K562 (cell line): ENCODE measurements around the gene EEF1A1. TPM values are rescaled to one million over a fixed set of nuclear protein-coding genes. Genes with fewer than 3 reads are reported as not detected.

ENCODE experiments used
- BRCA1 ChIP-seq, 2 experiments: fragments of 450-650 bp in 1 of 2; sonication (generic) in 1 of 2; formaldehyde crosslinking in 1 of 2; IDR thresholded peaks; 2 replicates each; pipeline versions ENCODE4 v1.5.0 to v1.6.1; 2017 to 2020; ENCODE audit warnings: mild to moderate bottlenecking in 1 of 2, missing genetic modification reagents in 1 of 2
- C11orf30 ChIP-seq: fragments of 450-650 bp; IDR thresholded peaks from 2 replicates; pipeline ENCODE4 v1.6.1; 2016; ENCODE audit warnings: low read depth, mild to moderate bottlenecking
- CHD2 ChIP-seq: IDR thresholded peaks from 2 replicates; pipeline ENCODE4 v1.6.1; 2011; ENCODE audit warnings: low read depth, low read length
- ETV6 ChIP-seq, 3 experiments: fragments of 150-350 bp in 1 of 3; sonication (generic) in 1 of 3; formaldehyde crosslinking in 1 of 3; IDR thresholded peaks; 2 replicates each; pipeline versions ENCODE4 v1.6.1 to v1.8.0; 2014 to 2022; ENCODE audit warnings: borderline replicate concordance in 2 of 3, low read depth in 2 of 3, antibody characterized with exemption in 1 of 3, low read length in 1 of 3, mild to moderate bottlenecking in 1 of 3, missing genetic modification reagents in 1 of 3
- MAZ ChIP-seq, 2 experiments: fragments of 450-650 bp in 1 of 2; sonication (generic) in 1 of 2; formaldehyde crosslinking; IDR thresholded peaks in 1 of 2; conservative IDR thresholded peaks in 1 of 2; 2 replicates each; pipeline versions ENCODE4 v1.4.0 to v1.5.0; 2020; ENCODE audit warnings: mild to moderate bottlenecking in 1 of 2, missing genetic modification reagents in 1 of 2
- PCBP2 ChIP-seq: fragments of 200-400 bp; formaldehyde crosslinking; IDR thresholded peaks from 2 replicates; pipeline ENCODE4 v1.6.1; 2018; ENCODE audit warnings: low read length, low read depth, mild to moderate bottlenecking, moderate library complexity; ENCODE audit not compliant: poor library complexity, severe bottlenecking
- POLR3A ChIP-seq: IDR thresholded peaks from 2 replicates; pipeline ENCODE4 v1.6.1; 2011; ENCODE audit warnings: borderline replicate concordance, mild to moderate bottlenecking, moderate library complexity; ENCODE audit not compliant: insufficient read length, insufficient read depth; ENCODE audit errors: extremely low read depth
- RUNX1 ChIP-seq: sonication (generic); IDR thresholded peaks from 2 replicates; pipeline ENCODE4 v1.6.1; 2016; ENCODE audit warnings: antibody characterized with exemption, low read depth
- SMARCC2 ChIP-seq: fragments of 450-650 bp; IDR thresholded peaks from 2 replicates; pipeline ENCODE4 v1.6.1; 2017; ENCODE audit warnings: antibody characterized with exemption, moderate library complexity, mild to moderate bottlenecking, low read depth
- TAF7 ChIP-seq: fragments of 450-650 bp; IDR thresholded peaks from 2 replicates; pipeline ENCODE4 v1.6.1; 2016; ENCODE audit warnings: missing genetic modification characterization, missing compliant biosample characterization
- U2AF2 ChIP-seq: fragments of 200-400 bp; formaldehyde crosslinking; optimal IDR thresholded peaks from 2 replicates; pipeline ENCODE3; 2017; ENCODE audit warnings: low read depth, mild to moderate bottlenecking, low read length
- ZNF134 ChIP-seq: fragments of 250-450 bp; sonication (Bioruptor Pico); conservative IDR thresholded peaks from 2 replicates; pipeline ENCODE4 v1.4.0; 2020
- ZNF197 ChIP-seq: fragments of 200-800 bp; sonication (Bioruptor generic); IDR thresholded peaks from 2 replicates; pipeline ENCODE4 v1.6.1; 2016; ENCODE audit warnings: low read depth, missing genetic modification characterization, missing compliant biosample characterization
- ZNF311 ChIP-seq: fragments of 250-450 bp; sonication (Bioruptor Pico); IDR thresholded peaks from 2 replicates; pipeline ENCODE4 v1.4.0; 2020; ENCODE audit warnings: mild to moderate bottlenecking, moderate library complexity
- ZNF347 ChIP-seq: fragments of 450-650 bp; formaldehyde crosslinking; IDR thresholded peaks from 2 replicates; pipeline ENCODE4 v1.4.0; 2020; ENCODE audit warnings: low read depth, mild to moderate bottlenecking, moderate library complexity
- polyA plus RNA-seq, 8 experiments: library from polyadenylated mRNA; depleted of rRNA in 4 of 8; stranded (reverse) in 5 of 8; unstranded in 3 of 8; fragments of >200 nt; fragmentation: Nextera tagmentation in 2 of 8; fragmentation: Illumina TruSeq in 1 of 8; extraction: Ambion mirVana in 2 of 8; extraction: Trizol in 1 of 8; gene quantifications; 2 replicates each; pipeline versions ENCODE4 v1.2.1 to v1.2.3, GENCODE V29; 2011 to 2014; ENCODE audit warnings: inconsistent platforms in 1 of 8, missing spikeins in 1 of 8
- total RNA-seq, 7 experiments: library from RNA; depleted of rRNA in 6 of 7; stranded (reverse); fragments of >200 nt in 6 of 7; fragmentation: Illumina TruSeq in 2 of 7; extraction: Trizol in 2 of 7; gene quantifications; 2 replicates each; pipeline versions ENCODE4 v1.2.1 to v1.2.3, GENCODE V29; 2011 to 2021; ENCODE audit warnings: low replicate concordance in 1 of 7
- TF ChIP-seq, protein P1 (sequence below): fragments of 450-650 bp; IDR thresholded peaks from 2 replicates; pipeline ENCODE4 v1.6.1; 2016
- TF ChIP-seq, protein P2 (sequence below): fragments of 450-650 bp; formaldehyde crosslinking; conservative IDR thresholded peaks from 2 replicates; pipeline ENCODE4 v1.4.0; 2022; ENCODE audit warnings: mild to moderate bottlenecking, missing genetic modification characterization
- TF ChIP-seq, protein P3 (sequence below): fragments of 250-450 bp; sonication (Bioruptor Pico); IDR thresholded peaks from 2 replicates; pipeline ENCODE4 v1.6.1; 2021; ENCODE audit warnings: mild to moderate bottlenecking
- TF ChIP-seq, protein P4 (sequence below): fragments of 450-650 bp; IDR thresholded peaks from 2 replicates; pipeline ENCODE4 v1.6.1; 2018; ENCODE audit warnings: mild to moderate bottlenecking, low read depth; ENCODE audit not compliant: partially characterized antibody
- TF ChIP-seq, protein P5 (sequence below): fragments of 450-650 bp; IDR thresholded peaks from 2 replicates; pipeline ENCODE4 v1.6.1; 2017; ENCODE audit warnings: antibody characterized with exemption

Gene EEF1A1
- total and polyA plus RNA-seq, 9 of the 15 experiments (the other 6 are each of a cell fraction or from before 2014, with no cell fraction given) = 6,453 to 17,323 (median 11,082) TPM

DNA sequence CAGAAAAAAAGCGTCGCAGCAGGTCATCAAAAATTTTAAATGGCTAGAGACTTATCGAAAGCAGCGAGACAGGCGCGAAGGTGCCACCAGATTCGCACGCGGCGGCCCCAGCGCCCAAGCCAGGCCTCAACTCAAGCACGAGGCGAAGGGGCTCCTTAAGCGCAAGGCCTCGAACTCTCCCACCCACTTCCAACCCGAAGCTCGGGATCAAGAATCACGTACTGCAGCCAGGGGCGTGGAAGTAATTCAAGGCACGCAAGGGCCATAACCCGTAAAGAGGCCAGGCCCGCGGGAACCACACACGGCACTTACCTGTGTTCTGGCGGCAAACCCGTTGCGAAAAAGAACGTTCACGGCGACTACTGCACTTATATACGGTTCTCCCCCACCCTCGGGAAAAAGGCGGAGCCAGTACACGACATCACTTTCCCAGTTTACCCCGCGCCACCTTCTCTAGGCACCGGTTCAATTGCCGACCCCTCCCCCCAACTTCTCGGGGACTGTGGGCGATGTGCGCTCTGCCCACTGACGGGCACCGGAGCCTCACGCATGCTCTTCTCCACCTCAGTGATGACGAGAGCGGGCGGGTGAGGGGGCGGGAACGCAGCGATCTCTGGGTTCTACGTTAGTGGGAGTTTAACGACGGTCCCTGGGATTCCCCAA is at the start of gene EEF1A1 (continued):
- TF ChIP-seq ETV6 (IDR thresholded peaks at IDR 0.05; ENCODE audit: borderline replicate concordance in 1 of 2, low read depth in 2 of 2, low read length in 1 of 2) (peak in 1 of 2 experiments; percentile 72; a peak in 2 of 4 replicates), ETV6 (CRISPR knock-in tag; IDR thresholded peaks at IDR 0.05; ENCODE audit: borderline replicate concordance) (no peak; the same call in 1 of the 2 replicates), MAZ (CRISPR knock-in tag; conservative IDR thresholded peaks at IDR 0.05 in 1 of 2, IDR thresholded peaks at IDR 0.05 in 1 of 2) (peak; percentile 96 to 99), RUNX1 (peak; percentile 79; the same call in 1 of the 2 replicates), TAF7 (tag) (peak; percentile 99), POLR3A (no peak), ZNF134 (CRISPR knock-in tag) (no peak), ZNF197 (no peak; the same call in 1 of the 2 replicates), U2AF2 (no peak), PCBP2 (no peak), C11orf30 (no peak), SMARCC2 (no peak), BRCA1 (IDR thresholded peaks at IDR 0.05) (no peak), BRCA1 (CRISPR knock-in tag; IDR thresholded peaks at IDR 0.05) (no peak), CHD2 (peak; percentile 27; the same call in 1 of the 2 replicates), ZNF347 (CRISPR knock-in tag) (no peak), ZNF311 (CRISPR knock-in tag) (0 out of 2 replicates have a peak, but pooled peaks have one; percentile 59)
- TF ChIP-seq, protein P1, sequence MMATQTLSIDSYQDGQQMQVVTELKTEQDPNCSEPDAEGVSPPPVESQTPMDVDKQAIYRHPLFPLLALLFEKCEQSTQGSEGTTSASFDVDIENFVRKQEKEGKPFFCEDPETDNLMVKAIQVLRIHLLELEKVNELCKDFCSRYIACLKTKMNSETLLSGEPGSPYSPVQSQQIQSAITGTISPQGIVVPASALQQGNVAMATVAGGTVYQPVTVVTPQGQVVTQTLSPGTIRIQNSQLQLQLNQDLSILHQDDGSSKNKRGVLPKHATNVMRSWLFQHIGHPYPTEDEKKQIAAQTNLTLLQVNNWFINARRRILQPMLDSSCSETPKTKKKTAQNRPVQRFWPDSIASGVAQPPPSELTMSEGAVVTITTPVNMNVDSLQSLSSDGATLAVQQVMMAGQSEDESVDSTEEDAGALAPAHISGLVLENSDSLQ = peak; percentile 77
- TF ChIP-seq, protein P2, sequence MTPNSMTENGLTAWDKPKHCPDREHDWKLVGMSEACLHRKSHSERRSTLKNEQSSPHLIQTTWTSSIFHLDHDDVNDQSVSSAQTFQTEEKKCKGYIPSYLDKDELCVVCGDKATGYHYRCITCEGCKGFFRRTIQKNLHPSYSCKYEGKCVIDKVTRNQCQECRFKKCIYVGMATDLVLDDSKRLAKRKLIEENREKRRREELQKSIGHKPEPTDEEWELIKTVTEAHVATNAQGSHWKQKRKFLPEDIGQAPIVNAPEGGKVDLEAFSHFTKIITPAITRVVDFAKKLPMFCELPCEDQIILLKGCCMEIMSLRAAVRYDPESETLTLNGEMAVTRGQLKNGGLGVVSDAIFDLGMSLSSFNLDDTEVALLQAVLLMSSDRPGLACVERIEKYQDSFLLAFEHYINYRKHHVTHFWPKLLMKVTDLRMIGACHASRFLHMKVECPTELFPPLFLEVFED (CRISPR knock-in tag) = peak; percentile 96
- TF ChIP-seq, protein P3, sequence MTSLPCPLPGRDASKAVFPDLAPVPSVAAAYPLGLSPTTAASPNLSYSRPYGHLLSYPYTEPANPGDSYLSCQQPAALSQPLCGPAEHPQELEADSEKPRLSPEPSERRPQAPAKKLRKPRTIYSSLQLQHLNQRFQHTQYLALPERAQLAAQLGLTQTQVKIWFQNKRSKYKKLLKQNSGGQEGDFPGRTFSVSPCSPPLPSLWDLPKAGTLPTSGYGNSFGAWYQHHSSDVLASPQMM (CRISPR knock-in tag) = no peak
- TF ChIP-seq, protein P4, sequence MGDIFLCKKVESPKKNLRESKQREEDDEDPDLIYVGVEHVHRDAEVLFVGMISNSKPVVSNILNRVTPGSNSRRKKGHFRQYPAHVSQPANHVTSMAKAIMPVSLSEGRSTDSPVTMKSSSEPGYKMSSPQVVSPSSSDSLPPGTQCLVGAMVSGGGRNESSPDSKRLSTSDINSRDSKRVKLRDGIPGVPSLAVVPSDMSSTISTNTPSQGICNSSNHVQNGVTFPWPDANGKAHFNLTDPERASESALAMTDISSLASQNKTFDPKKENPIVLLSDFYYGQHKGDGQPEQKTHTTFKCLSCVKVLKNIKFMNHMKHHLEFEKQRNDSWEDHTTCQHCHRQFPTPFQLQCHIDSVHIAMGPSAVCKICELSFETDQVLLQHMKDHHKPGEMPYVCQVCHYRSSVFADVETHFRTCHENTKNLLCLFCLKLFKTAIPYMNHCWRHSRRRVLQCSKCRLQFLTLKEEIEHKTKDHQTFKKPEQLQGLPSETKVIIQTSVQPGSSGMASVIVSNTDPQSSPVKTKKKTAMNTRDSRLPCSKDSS = no peak
- TF ChIP-seq, protein P5, sequence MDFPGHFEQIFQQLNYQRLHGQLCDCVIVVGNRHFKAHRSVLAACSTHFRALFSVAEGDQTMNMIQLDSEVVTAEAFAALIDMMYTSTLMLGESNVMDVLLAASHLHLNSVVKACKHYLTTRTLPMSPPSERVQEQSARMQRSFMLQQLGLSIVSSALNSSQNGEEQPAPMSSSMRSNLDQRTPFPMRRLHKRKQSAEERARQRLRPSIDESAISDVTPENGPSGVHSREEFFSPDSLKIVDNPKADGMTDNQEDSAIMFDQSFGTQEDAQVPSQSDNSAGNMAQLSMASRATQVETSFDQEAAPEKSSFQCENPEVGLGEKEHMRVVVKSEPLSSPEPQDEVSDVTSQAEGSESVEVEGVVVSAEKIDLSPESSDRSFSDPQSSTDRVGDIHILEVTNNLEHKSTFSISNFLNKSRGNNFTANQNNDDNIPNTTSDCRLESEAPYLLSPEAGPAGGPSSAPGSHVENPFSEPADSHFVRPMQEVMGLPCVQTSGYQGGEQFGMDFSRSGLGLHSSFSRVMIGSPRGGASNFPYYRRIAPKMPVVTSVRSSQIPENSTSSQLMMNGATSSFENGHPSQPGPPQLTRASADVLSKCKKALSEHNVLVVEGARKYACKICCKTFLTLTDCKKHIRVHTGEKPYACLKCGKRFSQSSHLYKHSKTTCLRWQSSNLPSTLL = no peak
